ENCODE measurements around the gene CASP6.

The CASP6 gene

GRCh38 chr4:109672169-109672930, 30.9 kb downstream of the CASP6 start:
- no peak for DNase-seq (ENCODE audit: low read depth in 2 of 3, low spot score in 1 of 3)

GRCh38 chr4:109671350-109671749, 31.9 kb downstream of the CASP6 start:
- peak in 2 of 3 donors; percentile 17 to 20 for DNase-seq (ENCODE audit: low read depth in 2 of 3, low spot score in 1 of 3)

- no peak for DNase-seq (ENCODE audit: low read depth in 2 of 3, low spot score in 1 of 3)
Observed at GRCh38 chr4:109665783-109666485, 37.3 kb downstream of the CASP6 start.

- DNase-seq (ENCODE audit: low read depth in 2 of 3, low spot score in 1 of 3), result no peak
Observed at GRCh38 chr4:109662771-109663170, 40.5 kb downstream of the CASP6 start.

- no peak for DNase-seq (ENCODE audit: low read depth in 2 of 3, low spot score in 1 of 3)
Observed at GRCh38 chr4:109662116-109662515, 41.1 kb downstream of the CASP6 start.

GRCh38 chr4:109658871-109659410, 44.3 kb downstream of the CASP6 start:
- no peak for DNase-seq (ENCODE audit: low read depth in 2 of 3, low spot score in 1 of 3)

- no peak for DNase-seq (ENCODE audit: low read depth in 2 of 3, low spot score in 1 of 3)
Observed at GRCh38 chr4:109657854-109658418, 45.3 kb downstream of the CASP6 start.

GRCh38 chr4:109655396-109655795, 47.8 kb downstream of the CASP6 start:
- DNase-seq (ENCODE audit: low read depth in 2 of 3, low spot score in 1 of 3), result no peak

- DNase-seq (ENCODE audit: low read depth in 2 of 3, low spot score in 1 of 3), result no peak
Observed at GRCh38 chr4:109649872-109650271, 53.4 kb downstream of the CASP6 start.

GRCh38 chr4:109648997-109649575, 54.2 kb downstream of the CASP6 start:
- no peak for DNase-seq (ENCODE audit: low read depth in 2 of 3, low spot score in 1 of 3)

- no peak for DNase-seq (ENCODE audit: low read depth in 2 of 3, low spot score in 1 of 3)
Observed at GRCh38 chr4:109648266-109648996, 54.8 kb downstream of the CASP6 start.

- no peak for DNase-seq (ENCODE audit: low read depth in 2 of 3, low spot score in 1 of 3)
Observed at GRCh38 chr4:109645874-109646710, 57.2 kb downstream of the CASP6 start.

GRCh38 chr4:109640644-109641043, 62.6 kb downstream of the CASP6 start:
- DNase-seq (ENCODE audit: low read depth in 2 of 3, low spot score in 1 of 3), result no peak
